Measurements from ENCODE around the gene KCNG1.

KCNG1 gene

DNA sequence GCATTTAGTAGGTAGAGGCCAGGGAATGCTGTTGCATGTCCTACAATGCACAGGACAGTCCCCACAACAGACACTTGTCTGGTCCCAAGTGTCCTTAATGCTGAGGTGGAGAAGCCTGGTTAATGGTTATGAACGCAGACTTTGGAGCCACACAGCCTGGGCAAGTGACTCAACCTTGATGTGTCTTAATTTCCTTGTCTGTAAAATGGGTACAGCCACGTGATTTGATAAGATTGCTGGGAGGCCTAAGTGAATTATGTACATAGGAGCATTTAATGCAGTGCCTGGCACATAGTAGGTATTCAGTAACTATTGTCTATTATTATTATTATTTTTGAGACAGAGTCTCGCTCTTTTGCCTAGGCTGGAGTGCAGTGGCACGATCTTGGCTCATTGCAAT lies 11.4 kb downstream of the KCNG1 start:
- DNase-seq: no peak

DNA sequence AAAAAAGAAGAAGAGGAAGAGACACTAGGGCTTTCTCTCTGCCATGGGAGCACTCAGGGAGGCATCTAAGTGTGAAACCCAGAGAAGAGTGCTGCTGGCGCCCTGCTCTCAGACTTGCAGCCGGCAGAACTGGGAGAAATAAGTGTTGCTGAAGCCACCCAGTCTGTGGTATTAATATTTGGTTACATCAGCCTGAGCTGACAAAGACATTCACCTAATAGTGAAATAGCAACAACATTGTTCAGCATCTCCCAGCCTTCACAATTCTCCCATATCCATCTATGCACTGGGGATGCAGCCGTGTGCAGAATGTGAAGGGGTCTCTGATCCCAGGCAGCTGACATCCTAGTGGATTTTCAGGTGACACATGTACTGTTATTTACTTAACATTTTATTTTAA lies 12.0 kb downstream of the KCNG1 start:
- DNase-seq: no peak

DNA sequence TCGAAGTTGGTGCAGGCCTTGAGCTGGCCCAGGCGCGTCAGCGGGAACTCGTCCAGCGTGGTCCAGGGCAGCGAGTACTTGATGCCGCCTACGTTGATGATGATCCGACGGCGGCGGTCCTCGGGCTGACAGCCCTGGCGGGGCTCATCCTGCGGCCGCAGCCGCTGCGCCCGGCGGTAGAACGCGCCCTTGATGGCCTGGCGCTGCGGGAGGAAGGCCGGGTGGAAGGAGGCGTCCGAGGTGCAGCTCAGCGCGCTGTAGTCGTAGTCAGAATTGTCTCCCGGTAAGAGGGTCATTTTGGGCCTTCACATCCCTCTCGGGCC lies 12.9 kb downstream of the KCNG1 start:
- no peak for DNase-seq

DNA sequence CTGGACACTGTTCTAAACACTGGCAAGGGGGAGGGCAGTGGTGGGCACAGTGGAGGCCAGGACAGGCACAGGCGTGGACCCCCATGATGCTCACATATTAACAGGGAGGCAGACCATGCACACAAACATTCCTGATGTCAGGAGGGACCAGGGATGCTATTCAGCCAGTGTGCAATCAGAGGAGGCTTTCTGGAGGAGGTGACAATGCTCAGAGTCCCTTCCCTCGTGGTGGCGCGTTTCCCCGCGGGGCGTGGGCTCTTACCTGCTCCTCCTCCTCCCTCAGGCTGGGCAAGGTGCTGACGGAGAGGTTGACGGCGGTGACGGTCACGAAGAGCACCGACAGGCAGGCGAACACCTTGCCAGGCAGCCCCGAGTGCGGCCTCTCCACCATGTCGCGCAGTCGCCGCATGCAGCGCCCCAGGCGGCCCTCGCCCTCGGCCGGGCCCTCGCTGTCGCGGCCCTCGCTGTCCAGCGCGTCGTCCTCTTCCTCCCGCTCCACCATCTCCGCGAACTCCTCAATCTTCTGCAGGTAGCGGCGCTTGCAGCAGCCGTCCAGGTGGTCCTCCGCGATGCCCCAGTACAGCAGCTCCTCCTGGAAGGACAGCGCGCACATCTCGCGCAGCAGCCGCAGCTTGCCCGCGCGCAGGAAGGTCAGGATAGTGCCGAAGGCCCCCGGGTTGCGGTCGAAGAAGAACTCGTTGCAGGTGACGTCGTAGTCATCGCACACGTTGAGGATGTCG lies 13.4 kb downstream of the KCNG1 start:
- no peak for DNase-seq

DNA sequence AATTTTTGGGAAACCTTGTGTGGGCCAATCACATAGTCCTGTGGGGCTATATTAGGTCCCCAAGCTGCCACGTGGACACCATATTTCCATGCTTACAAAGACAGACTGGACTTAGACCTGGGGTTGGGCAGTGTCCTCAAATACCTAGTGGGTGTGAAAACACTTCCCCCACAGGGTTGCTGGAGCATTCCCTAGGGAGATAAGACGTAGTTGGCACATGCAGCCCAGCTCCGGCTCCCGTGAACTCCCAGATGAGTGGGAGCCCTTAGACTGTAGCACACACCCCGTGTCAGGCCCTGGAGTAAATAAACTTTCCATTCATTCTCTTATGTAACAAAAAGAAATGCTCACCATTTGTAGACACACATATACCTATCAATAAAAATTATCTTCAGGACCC lies 14.2 kb downstream of the KCNG1 start:
- DNase-seq: no peak

DNA sequence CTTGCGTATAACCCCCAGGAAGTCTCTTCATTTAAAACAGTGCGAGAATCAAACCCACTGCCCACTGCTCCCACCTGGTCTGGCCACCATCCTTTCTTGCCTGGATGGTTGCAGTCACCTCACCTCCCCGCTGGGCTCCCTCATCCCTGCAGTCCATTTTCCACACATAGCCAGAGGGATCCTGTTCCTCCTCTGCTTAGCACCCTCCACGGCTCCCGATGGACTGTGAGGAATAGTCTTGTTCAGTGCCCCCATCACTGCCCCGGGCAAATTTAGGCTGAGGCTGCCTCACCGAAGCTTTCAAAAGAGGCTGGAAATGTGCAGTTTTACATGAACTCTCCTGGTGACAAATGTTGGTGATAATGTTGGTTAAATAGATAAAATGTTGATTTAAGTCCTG lies 17.7 kb downstream of the KCNG1 start:
- no peak for DNase-seq

DNA sequence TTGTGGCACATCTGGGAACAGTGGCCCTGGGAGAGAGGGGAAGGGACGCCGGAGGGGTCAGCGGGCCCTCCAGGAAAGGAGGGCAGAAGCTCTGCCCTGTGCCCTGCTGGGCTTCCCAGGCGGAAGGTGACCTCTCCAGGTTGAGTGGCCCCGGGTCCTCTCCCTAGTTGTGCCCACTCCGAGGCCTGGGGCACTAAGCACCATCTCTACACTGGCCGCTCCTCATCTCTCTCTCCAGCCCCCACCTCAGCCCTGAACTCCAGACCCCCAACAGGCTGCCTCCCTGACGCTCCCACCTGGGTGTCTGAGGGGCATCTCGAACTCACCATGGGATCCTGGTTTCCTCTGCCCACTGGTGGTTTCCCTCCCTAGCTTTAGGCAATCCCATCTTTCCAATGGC lies 18.1 kb downstream of the KCNG1 start:
- no peak for DNase-seq

DNA sequence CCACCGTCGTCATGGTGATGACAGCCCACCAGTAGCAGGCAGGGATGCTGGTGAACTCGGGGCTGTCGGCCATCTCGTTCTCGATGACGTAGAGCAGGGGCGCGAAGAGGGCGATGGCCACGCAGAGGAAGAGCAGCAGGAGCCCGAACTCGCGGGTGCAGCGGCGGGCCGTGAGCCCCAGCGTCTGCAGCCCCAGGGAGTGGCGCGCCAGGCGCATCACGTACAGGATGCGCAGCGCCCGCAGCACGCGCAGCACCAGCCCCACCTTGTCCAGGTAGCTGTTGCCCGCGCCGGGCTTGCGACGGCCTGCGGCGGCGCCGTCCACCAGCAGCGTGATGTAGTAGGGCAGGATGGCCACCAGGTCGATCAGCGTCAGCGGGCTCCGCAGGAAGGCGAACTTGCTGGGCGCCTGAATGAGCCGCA lies 18.6 kb downstream of the KCNG1 start:
- no peak for DNase-seq

DNA sequence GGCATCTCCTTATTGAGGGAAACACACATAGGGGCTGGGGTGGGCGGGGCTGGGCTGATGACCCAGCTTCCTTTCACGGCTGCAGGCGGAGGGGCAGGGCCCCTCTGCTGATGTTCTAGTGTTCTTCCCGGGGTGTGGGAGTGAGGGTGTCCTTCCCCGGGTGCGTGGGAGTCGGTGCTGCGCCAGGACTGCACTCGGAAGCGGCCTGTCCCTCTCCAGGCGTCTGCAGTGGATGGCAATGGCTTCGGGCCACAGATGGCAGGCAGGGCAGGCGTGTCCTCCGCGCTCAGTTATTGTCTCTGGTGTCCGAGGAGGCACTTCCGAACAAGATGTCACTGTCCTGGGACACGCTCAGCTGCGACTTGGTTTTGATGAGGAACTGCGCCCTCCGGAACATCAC lies 19.2 kb downstream of the KCNG1 start:
- no peak for DNase-seq

DNA sequence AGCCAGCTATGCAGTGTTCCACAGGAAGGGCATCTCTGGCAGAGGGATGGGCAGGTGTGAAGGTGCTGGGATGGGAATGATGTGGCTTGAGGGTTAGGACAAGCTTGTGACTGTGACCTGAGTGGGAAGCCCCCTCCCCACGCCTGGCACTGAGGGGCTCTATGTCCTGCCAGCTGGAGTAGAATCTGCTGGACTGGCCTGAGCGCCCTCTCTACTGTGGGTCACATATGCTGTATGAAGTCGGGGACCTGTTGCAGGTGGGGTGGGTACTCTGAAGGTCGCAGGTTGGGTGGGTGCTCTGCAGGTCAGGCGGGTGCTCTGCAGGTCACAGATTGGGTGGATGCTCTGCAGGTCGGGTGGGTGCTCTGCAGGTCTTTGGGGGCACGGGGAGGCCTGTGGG lies 20.3 kb downstream of the KCNG1 start:
- DNase-seq: no peak

DNA sequence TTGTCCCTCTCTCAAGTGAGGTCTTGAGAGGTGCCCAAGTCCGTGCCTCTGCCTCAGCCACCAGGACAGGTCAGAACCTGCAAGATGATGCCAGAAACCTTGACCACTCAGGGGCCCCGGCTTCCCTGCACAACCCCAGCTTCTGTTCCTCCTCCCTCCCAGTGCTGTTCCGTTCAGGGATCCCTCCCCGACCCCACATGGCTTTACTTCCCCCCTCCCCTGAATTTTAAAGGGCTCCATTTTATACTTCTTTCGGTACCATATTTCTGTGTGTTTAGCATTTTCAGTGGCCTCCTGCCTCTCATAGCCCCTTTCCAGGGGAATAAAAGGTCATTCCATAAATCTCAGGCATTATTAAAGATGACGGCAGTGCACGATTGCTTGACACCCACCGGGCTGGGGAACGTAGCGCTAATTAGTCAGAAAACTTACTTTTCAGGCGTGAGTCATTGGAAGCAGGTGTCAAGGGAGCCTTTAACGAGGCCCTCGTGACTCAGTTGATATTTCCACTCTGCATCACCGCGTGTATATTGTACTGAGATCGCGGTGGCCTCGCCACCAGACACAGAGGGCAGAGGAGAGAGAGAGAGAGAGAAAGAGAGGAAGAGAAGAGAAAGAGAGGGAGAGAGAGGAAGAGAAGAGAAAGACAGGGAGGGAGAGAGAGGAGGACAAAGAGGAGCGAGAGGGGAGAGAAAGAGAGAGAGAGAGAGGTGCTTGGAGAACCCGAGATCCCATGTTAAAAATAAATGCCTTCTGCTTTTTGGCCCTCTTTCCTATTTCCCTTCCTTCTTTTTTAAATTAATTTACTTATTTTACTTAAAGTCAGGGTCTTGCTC lies 21.3 kb downstream of the KCNG1 start:
- DNase-seq: no peak

DNA sequence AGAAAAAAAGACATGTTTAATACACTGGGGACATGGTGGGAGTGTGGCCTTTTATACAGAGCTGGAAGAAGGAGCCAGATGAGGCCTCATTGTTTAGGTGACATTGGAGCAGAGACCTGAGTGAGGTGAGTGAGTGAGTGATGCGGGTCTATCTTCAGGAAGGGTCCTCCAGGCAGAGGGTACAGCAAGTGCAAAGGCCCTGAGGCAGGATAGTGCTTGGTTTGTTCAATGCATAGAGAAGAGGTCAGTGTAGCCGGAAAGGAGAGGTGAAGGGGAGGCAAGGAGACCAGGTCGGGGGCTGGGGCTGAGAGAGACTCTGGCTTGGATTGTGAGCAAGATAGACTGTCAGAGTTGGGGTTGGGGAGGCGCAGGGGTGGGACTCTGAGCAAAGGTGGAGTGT lies 23.6 kb downstream of the KCNG1 start:
- DNase-seq: no peak

DNA sequence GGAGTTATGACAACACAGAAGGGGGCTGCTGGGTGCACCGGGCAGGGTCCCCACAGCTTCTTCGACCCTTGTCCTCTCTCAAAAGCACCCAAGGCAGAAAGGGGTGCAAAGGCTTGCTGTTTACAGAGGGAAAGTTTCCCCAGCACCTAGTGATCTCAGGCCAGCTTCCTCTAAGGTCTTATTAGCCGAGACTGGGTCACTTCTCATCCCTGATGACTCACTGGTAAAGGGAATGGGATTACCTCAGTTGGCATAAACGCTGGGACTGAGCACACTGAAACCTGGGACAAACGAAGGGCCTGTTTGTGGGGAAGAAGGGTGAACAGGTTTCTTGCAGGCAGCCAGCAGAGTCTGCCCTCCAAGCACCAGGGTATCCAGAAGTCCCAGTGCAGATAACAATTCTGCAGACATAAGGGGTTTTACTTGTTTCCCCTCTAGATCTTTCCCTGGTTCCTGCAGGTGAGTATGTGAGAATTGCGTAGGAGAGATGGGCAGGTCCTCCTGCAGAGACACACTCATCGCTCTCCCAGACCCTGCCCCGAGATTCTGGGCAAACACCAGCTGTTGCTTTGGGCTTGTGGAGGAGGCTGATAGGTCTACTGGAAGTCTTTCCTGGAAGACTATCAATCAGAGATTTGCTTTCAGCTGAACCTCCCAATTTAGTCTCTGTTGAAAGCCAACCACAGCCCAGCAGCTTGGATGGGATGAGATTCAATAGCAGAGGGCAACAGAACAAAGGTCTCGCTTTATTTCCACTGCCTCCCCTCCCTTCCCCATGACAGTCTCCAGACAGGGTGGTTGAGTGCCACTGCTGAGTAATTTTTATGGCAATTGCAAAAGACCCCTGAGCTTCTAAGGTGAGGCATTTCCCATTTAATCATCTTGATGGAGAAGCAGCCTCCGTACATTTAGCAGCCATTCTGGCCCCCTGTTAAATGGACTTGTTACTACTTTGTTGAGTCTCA lies 25.7 kb downstream of the KCNG1 start:
- peak; percentile 46 for DNase-seq

DNA sequence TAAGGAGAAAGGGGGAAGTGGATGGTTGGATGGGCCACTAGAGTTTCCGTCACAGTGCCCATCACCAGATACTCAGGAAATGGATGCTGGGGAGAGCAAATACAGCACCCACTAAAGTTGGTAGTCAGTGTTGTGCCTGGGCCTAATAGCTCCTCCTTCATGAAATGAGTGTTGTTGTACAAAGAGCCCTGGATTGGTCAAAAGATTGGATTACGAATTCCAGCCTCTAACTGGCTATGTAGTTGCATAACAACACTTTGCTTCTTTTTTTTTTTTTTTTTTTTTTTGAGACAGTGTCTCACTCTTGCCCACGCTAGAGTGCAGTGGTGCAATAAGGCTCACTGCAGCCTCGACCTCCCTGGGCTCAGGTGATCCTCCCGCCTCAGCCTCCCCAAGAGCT lies 27.4 kb downstream of the KCNG1 start:
- DNase-seq: peak; percentile 49

DNA sequence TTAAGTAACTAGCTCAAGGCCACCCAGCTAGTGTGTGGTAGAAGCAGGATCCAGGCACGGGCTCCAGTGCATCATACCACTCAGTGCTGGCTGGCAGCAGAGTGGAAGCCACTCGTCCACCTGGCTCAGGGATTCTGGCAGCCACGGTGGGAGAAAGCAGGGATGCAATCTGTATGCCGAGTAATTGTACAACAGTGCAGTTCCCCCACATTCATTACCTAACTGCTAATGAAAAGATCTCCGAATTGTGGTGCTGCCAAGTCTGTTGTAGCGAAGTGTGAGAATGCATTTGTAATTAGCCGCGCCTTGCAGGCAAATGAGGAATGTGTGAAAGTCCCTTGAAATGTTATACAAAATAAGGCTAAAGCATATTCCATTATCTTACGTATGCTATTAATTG lies 29.0 kb downstream of the KCNG1 start:
- DNase-seq: no peak

DNA sequence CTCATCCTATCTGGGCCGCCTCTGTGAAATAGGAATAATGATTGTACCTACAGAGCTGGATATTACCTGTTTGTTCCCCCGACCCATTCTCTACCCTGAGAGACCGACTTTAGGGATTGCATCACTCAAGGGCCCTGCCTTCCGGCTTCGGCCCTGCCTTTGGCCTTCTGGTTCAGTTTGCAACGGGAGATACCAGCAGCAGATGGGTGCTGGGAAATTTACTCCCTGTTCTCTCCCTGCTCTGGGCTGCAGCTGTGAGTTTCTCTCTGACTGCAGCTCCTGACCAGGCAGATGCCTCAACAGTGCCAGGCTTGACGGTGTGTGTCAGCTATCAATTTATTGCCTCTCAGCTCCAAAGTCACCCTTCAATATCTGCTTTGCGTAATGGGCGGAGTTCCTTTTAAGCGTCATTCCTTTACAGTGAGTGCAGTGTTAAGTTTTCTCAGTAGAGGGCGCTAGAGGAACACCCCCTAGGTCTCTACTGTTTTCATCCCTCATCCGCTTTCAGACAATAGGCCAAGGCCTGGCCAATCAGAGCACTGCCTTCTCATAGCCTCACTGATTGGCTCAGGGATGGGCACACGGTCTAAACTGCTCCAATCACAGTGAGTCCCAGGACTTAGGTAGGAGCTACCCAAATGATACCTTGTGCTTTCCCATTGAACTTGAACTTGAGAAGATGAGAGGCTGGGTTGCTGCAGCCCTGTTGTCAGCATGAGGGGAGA lies 30.0 kb downstream of the KCNG1 start:
- peak; percentile 52 for DNase-seq

DNA sequence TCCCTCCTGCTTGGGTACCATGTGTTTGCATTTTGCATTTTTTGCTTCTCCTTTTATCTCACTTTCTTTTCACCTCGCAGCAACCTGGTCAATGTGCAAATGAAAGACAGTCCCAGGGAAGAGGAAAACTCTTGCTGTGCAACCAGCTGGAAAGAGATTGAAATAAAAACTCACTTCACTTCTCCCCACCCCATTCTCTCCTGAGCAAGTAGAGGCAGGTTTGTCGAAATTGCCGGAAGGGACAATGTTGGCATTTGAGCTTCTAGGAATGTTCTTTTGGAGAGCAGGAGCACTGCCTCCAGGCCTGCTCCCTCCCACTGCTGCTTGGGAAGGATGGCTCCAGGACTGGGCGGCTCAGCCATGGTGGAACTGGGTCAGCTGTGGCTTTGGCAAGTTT lies 30.6 kb downstream of the KCNG1 start:
- DNase-seq: no peak

DNA sequence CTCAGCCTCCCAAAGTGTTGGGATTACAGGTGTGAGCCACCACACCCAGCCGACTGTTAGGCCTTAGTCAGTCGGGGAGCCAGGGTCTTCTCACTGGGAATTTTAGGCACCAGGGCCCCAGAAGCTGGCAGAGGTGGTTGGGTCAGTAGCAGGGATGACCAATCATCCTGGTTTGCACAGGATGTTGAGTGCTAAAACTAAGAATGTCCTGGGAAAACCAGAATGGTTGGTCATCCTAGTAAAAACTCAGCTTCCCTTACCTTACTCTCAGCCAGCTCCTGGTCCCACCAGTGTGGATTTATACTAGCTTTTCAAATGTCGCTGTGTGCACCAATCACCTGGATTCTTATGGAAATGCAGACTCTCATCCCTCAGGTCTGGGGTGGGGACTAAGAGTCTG lies 31.8 kb downstream of the KCNG1 start:
- no peak for DNase-seq

DNA sequence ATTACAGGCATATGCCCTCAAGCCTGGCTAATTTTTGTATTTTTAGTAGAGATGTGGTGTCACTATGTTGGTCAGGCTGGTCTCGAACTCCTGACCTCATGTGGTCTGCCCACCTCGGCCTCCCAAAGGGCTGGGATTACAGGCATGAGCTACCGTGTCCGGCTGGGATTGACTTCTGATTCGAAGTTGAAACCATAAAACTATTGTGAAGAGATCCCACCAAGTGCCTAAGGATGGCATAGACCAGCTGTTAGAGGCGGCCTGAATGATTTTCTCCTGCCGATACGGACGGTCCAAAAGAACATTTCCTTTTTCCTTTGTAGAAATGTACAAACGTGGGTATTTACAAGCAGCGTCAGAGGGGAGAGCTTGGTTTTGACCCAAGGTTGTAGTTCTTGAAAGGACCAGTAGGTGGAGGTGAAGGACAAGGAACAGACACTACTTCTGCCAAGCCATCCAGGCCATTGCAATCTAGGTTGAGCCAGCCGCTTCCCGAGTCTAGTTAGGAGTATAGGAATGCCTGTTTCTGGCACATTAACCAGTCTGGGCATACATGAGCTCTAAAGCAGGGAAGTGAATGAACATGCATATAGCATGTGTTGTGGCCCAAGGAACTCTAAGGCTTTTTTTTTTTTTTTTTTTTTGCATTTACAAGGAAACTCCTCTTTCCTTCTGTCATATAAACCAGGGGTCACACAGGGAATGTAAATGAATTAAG lies 35.3 kb downstream of the KCNG1 start:
- DNase-seq: peak; percentile 71

DNA sequence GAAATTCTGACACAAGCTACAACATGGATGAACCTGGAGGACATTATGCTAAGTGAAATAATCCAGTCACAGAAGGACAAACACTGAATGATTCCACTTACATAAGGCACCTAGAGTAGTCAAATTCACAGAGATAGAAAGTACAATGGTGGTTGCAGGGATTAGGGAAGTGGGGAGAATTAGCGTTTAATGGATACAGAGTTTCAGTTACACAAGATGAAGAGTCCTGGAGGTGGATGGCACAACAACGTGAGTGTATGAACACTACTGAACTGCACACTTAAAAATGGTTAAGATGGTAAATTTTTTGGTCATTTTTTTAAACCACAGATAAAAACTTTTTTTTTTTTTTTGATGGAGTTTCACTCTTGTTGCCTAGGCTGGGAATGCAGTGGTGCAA lies 39.6 kb downstream of the KCNG1 start:
- no peak for DNase-seq

DNA sequence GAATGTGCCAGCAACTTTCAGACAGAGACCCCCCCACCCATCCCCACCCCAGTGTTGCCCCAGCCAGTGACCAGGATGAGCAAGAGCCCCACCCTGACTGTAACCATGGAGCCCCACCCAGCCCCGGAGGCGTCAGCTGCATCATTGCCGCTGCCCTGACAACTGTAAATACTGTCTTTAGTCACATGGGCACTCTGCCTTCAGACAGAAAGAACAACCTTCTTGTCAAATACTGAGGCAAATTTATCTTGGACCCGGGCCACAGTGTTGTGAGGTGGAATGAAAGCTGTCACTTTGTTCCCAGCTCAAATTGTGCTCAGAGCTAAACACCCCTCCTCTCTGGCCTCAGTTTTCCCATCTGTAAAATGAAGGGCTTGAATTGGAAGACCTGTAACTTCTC lies 40.5 kb downstream of the KCNG1 start:
- DNase-seq: peak; percentile 15

DNA sequence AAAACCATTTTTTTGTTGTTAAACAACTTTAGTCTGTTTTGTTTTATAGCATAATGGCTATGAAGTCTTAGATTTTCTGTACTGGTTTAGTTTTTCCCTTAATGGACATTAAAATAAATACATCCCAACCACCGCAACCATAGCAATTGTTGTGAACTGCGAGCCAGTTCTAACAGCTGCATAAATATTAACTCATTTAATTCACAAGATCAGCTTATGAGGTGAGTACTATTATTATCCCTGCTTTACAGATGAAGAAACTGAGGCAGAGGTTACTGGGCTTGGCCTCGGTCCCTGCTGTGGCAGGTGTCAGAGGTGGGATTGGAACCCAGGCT lies 41.2 kb downstream of the KCNG1 start:
- DNase-seq: no peak
